ENCODE measurements around the gene SKP1. TPM values are rescaled to one million over a fixed set of nuclear protein-coding genes. Genes with fewer than 3 reads are reported as not detected.
"Not testable (repeated sequence)": the region's sequence is repeated elsewhere in the genome, so short reads cannot be mapped to it uniquely, and the experiment has no call there.

Gene SKP1
- total RNA-seq, 1 donor, result 349 TPM

DNA sequence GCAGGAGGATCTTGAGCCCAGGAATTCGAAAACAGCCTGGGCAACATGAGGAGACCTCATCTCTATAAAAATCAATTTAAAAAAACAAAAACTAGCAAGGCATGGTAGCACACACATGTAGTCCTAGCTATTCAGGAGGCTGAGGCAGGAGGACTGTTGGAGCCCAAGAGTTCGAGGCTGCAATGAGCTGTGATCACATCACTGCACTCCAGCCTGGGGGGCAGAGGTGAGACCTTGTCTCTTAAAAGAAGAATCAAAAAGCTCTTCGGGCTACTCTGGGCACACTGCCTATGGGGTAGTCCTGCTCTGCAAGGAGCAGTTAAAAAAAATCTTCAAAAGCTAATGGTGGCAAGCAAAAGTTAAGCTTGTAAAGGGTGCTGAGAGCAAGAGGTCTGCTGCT, 23.5 kb downstream of the SKP1 start:
- H3K4me3 ChIP-seq (ENCODE audit: low read depth, low read length), result no peak overlapping the region
- TF ChIP-seq, protein P1, sequence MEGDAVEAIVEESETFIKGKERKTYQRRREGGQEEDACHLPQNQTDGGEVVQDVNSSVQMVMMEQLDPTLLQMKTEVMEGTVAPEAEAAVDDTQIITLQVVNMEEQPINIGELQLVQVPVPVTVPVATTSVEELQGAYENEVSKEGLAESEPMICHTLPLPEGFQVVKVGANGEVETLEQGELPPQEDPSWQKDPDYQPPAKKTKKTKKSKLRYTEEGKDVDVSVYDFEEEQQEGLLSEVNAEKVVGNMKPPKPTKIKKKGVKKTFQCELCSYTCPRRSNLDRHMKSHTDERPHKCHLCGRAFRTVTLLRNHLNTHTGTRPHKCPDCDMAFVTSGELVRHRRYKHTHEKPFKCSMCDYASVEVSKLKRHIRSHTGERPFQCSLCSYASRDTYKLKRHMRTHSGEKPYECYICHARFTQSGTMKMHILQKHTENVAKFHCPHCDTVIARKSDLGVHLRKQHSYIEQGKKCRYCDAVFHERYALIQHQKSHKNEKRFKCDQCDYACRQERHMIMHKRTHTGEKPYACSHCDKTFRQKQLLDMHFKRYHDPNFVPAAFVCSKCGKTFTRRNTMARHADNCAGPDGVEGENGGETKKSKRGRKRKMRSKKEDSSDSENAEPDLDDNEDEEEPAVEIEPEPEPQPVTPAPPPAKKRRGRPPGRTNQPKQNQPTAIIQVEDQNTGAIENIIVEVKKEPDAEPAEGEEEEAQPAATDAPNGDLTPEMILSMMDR (IDR thresholded peaks at IDR 0.05; ENCODE audit: insufficient read depth, low read length), result no peak
- DNase-seq (ENCODE audit: low read depth), result no peak

DNA sequence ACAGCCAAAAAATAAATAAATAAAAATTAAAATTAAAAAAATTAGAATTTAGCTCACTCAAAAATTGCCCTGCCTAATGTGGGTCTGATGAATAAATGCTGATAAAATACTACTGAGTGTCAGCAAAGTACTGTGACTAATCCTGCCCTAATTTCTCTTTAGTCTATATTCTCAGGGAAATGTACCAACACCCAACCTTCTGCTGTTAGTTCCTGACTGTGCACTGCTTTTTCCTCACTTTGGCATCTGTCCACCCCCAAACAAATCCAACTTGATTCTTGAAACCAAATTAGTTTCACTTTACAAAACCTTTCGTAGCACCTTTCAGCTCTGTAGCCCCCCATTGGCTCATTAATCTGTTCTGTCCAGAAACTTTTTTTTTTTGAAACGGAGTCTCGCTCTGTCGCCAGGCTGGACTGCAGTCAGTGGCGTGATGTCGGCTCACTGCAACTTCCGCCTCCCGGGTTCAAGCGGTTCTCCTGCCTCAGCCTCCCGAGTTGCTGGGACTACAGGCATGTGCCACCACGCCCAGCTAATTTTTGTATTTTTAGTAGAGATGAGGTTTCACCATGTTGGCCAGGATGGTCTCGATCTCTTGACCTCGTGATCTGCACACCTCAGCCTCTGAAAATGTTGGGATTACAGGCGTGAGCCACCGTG, 24.4 kb downstream of the SKP1 start:
- DNase-seq (ENCODE audit: low read depth), result peak; percentile 25
- not testable (repeated sequence) for H3K4me3 ChIP-seq (ENCODE audit: low read depth, low read length)

DNA sequence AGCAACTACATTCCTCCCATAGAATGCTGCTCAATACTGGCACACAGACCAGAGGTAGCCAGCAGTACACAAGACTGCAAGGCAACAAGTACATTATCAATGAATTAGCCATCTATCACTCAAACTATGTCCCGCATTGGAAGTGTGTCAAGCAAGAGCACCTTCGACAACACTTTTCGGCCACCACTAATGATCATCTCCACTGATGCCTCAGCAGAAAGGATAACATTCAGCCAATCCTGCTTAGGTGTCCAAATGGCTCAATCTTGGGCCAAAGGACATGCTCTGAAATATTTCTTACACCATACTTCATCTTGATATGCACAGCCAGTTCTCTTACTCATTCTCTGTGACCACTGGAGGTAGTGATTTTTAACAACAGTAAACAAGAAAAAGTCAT, 25.0 kb downstream of the SKP1 start:
- no peak for DNase-seq (ENCODE audit: low read depth)
- TF ChIP-seq, protein P1 (IDR thresholded peaks at IDR 0.05; ENCODE audit: insufficient read depth, low read length), result no peak
- H3K4me3 ChIP-seq (ENCODE audit: low read depth, low read length), result no peak overlapping the region

DNA sequence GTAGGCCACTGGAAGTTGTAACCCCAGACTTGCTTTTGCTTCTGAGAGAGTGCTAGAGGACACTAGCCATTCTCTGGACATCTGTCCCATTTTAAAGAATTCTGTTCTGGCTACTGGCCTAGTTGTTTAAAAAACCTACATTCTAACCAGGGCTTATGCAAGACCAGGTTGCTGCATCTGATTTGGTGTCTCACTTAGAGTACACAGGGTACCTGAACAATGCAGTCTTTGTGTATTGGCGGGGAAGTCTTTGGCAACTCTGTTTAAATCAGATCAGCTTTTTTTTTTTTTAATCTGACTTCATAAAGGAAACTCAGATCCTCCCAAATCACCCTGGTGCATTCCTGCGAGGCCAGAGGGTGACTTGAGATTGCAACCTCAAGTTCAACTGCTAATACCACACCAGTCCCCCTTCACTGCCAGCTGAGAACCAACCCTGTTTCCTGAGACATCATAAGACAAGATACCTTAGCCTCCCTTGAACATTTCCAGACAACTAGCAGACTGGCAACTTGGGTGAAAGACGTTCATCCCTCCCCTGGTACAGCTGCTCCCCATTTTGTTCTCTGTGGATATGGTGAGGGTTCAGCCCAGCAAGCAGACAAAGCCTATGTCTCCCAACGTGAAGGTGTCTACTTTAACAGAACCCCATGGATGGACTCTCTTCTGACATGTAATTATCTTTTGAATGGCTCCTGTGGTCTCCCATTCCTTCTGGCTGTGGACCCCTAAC, 27.0 kb downstream of the SKP1 start:
- no peak overlapping the region for H3K4me3 ChIP-seq (ENCODE audit: low read depth, low read length)
- TF ChIP-seq, protein P1 (IDR thresholded peaks at IDR 0.05; ENCODE audit: insufficient read depth, low read length), result no peak
- no peak for DNase-seq (ENCODE audit: low read depth)

DNA sequence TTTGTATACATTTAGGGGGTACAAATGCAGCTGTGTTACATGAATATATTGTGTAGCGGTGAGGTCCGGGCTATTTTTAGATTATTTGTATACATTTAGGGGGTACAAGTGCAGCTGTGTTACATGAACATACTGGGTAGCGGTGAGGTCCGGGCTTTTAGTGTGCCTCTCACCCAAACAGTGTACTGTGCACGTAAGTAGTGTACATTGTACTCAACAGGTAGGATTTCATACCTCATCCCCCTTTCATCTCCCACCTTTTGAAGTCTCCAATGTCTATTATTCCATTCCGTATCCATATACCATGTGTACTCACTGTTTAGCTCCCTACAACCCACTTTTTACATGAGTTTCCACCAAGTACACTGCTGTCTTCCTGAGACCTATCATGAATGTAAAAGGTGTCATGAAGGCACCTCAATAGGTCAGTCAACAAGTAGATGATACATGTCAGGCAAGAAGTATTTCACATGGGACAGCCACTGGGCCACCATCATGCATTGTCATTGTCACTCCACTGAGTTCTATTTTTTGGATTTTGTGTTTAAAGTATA, 27.7 kb downstream of the SKP1 start:
- no peak for DNase-seq (ENCODE audit: low read depth)
- no peak overlapping the region for H3K4me3 ChIP-seq (ENCODE audit: low read depth, low read length)
- TF ChIP-seq, protein P1 (IDR thresholded peaks at IDR 0.05; ENCODE audit: insufficient read depth, low read length), result no peak

DNA sequence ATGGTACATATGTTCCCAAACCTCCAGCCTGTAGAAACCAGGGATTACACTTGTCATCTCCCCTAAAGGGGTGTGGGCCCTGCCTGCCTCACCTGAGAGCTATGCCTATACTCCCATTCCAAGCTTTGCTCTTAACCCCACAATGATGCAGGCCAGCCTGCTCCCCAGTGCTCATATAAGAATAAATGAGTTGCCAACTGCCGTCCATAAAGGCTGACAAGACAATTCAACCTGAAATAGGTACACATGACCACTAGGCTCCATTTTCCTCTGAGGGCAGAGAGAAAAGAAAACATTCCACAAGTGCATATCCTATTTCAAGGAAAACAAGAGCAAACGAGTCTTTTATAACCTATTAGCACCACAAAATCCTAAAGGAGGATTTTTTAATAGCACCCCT, 28.4 kb downstream of the SKP1 start:
- no peak for DNase-seq (ENCODE audit: low read depth)
- no peak overlapping the region for H3K4me3 ChIP-seq (ENCODE audit: low read depth, low read length)
- TF ChIP-seq, protein P1 (IDR thresholded peaks at IDR 0.05; ENCODE audit: insufficient read depth, low read length), result no peak

All from fibroblast of the aortic adventitia (primary cell).